HepG2 (cell line): Measurements from ENCODE around the gene POLR1D. TPM values are rescaled to one million over a fixed set of nuclear protein-coding genes. Genes with fewer than 3 reads are reported as not detected.

ENCODE experiments used
- ATAC-seq: fragments of 200-7000 bp; cut with Tn5 transposase; 3 replicates; pipeline ENCODE4 v1.9.1; 2020; ENCODE audit warnings: mild to moderate bottlenecking, moderate library complexity
- BruUV-seq: library from RNA; stranded (reverse); fragments of 400-500 nt; replicated peaks from 2 replicates; lab custom pipeline; 2021; lab: Mats Ljungman, UMichigan
- CTCF ChIA-PET: fragments of 300-600 bp; formaldehyde crosslinking; extraction: SDS; loops from one replicate; lab custom pipeline; 2021; ENCODE audit warnings: low total read pairs, inconsistent platforms, low intra/inter-chr PET ratio; lab: Yijun Ruan, JAX
- POLR2A ChIA-PET: fragments of 350-600 bp; sonication (Branson Sonifier 250); formaldehyde crosslinking; loops from one replicate; lab custom pipeline; 2020; ENCODE audit warnings: antibody characterized with exemption, inconsistent platforms; lab: Yijun Ruan, JAX
- DNase-seq: peaks from one replicate; pipeline ENCODE4 v3.0.0-alpha.2; 2015; ENCODE audit warnings: low spot score
- FAIRE-seq: peaks from 3 replicates; lab custom pipeline; 2011; peaks lifted over from hg19 to GRCh38; lab: Jason Lieb, UNC
- H2AFZ ChIP-seq: one replicate; pipeline ENCODE4 v1.6.1; 2011; ENCODE audit warnings: low read length, inconsistent platforms
- H3K27ac ChIP-seq: fragments of 300-600 bp; 3 replicates; pipeline ENCODE4 v1.8.0; 2011; ENCODE audit warnings: mixed run types, mild to moderate bottlenecking, mixed read lengths, low read length, inconsistent platforms; ENCODE audit not compliant: insufficient read depth; ENCODE audit errors: extremely low read length
- H3K27me3 ChIP-seq, 2 experiments: fragments of 200-600 bp in 1 of 2; 2 replicates in 1 of 2; 3 replicates in 1 of 2; pipeline versions ENCODE4 v1.6.0 to v1.8.0; 2011; ENCODE audit warnings: low read length in 2 of 2, mild to moderate bottlenecking in 2 of 2, moderate library complexity in 2 of 2, inconsistent platforms in 1 of 2; ENCODE audit not compliant: insufficient read depth in 2 of 2, control insufficient read depth in 1 of 2
- H3K36me3 ChIP-seq, 2 experiments: fragments of 200-600 bp in 1 of 2; replicated peaks in 1 of 2; 2 replicates in 1 of 2; 3 replicates in 1 of 2; pipeline versions ENCODE4 v1.5.1 to v1.8.0; 2011; ENCODE audit warnings: low read length in 2 of 2, inconsistent platforms in 1 of 2; ENCODE audit not compliant: insufficient read depth in 2 of 2, control insufficient read depth in 1 of 2
- H3K4me1 ChIP-seq: 2 replicates; pipeline ENCODE4 v1.5.1; 2012; ENCODE audit warnings: low read length, inconsistent platforms; ENCODE audit not compliant: insufficient read depth
- H3K4me2 ChIP-seq: 2 replicates; pipeline ENCODE4 v1.6.0; 2011; ENCODE audit warnings: low read depth, low read length, inconsistent platforms
- H3K4me3 ChIP-seq, 3 experiments: fragments of 200-600 bp in 1 of 3; sonication (generic), shearing (Covaris generic) in 1 of 3; replicated peaks in 1 of 3; 2 replicates each; pipeline ENCODE4 v1.5.1; 2011 to 2016; ENCODE audit warnings: low read length in 3 of 3, inconsistent platforms in 2 of 3, low read depth in 2 of 3, mild to moderate bottlenecking in 2 of 3, control low read depth in 1 of 3, mixed read lengths in 1 of 3; ENCODE audit not compliant: insufficient read depth in 1 of 3
- H3K79me2 ChIP-seq: one replicate; pipeline ENCODE4 v1.6.1; 2011; ENCODE audit warnings: low read length, inconsistent platforms; ENCODE audit not compliant: insufficient read depth
- H3K9ac ChIP-seq: 2 replicates; pipeline ENCODE4 v1.6.0; 2011; ENCODE audit warnings: mild to moderate bottlenecking, low read depth, low read length, inconsistent platforms; ENCODE audit not compliant: insufficient read depth
- H3K9me3 ChIP-seq: 2 replicates; pipeline ENCODE4 v1.5.1; 2012; ENCODE audit warnings: mild to moderate bottlenecking, low read length
- H4K20me1 ChIP-seq: 2 replicates; pipeline ENCODE4 v1.6.0; 2011; ENCODE audit warnings: inconsistent platforms, mild to moderate bottlenecking, low read length, moderate library complexity; ENCODE audit not compliant: insufficient read depth
- CEBPG ChIP-seq: IDR thresholded peaks from 2 replicates; pipeline ENCODE4 v1.6.1; 2016
- FOXP1 ChIP-seq, 2 experiments: fragments of 450-650 bp in 1 of 2; IDR thresholded peaks; 2 replicates each; pipeline ENCODE4 v1.6.1; 2017 to 2018; ENCODE audit warnings: antibody characterized with exemption in 1 of 2
- HDAC2 ChIP-seq: sonication (generic); formaldehyde crosslinking; IDR thresholded peaks from 2 replicates; pipeline ENCODE4 v1.4.0; 2020; ENCODE audit warnings: missing genetic modification reagents
- NCOA5 ChIP-seq: sonication (generic); formaldehyde crosslinking; IDR thresholded peaks from 2 replicates; pipeline ENCODE4 v1.4.0; 2020; ENCODE audit warnings: missing genetic modification reagents
- NCOR1 ChIP-seq: fragments of 200-600 bp; sonication (generic); IDR thresholded peaks from 2 replicates; pipeline ENCODE4 v1.7.0; 2017; ENCODE audit warnings: antibody characterized with exemption, low read length, borderline replicate concordance
- RAD21 ChIP-seq: fragments of 450-650 bp; formaldehyde crosslinking; IDR thresholded peaks from 2 replicates; pipeline ENCODE4 v1.5.0; 2020; ENCODE audit warnings: mild to moderate bottlenecking
- SCMH1 ChIP-seq: sonication (generic); formaldehyde crosslinking; IDR thresholded peaks from 2 replicates; pipeline ENCODE4 v1.9.0; 2021; ENCODE audit warnings: missing genetic modification reagents, mild to moderate bottlenecking, borderline replicate concordance
- SOX13 ChIP-seq, 3 experiments: fragments of 450-650 bp in 1 of 3; sonication (generic) in 1 of 3; formaldehyde crosslinking in 1 of 3; IDR thresholded peaks in 2 of 3; conservative IDR thresholded peaks in 1 of 3; 2 replicates each; pipeline versions ENCODE4 v1.5.0 to v1.6.1; 2016 to 2020; ENCODE audit warnings: antibody characterized with exemption in 1 of 3, mild to moderate bottlenecking in 1 of 3, missing compliant biosample characterization in 1 of 3, missing genetic modification reagents in 1 of 3, moderate library complexity in 1 of 3
- ZBTB10 ChIP-seq: sonication (generic); formaldehyde crosslinking; IDR thresholded peaks from 2 replicates; pipeline ENCODE4 v1.4.0; 2020; ENCODE audit warnings: missing genetic modification reagents, borderline replicate concordance
- ZNF296 ChIP-seq: sonication (generic); formaldehyde crosslinking; conservative IDR thresholded peaks from 2 replicates; pipeline ENCODE4 v1.5.0; 2020; ENCODE audit warnings: mild to moderate bottlenecking, missing genetic modification reagents
- ZNF546 ChIP-seq: sonication (generic); formaldehyde crosslinking; conservative IDR thresholded peaks from 2 replicates; pipeline ENCODE4 v1.8.1; 2023; ENCODE audit warnings: mild to moderate bottlenecking, missing genetic modification reagents
- WGBS: methylation state at CpG from one replicate; pipeline ENCODE4 v1.1.6; 2017; ENCODE audit warnings: low lambda C conversion rate; 5-methylcytosine and 5-hydroxymethylcytosine counted together
- in situ Hi-C: cut with HindIII; loops from 2 replicates; pipeline ENCODE4 v1.10.0; 2017; ENCODE audit warnings: low pct_unique_long_range_greater_than_20kb; ENCODE audit not compliant: extremely low pct_ligation_motif_present
- intact Hi-C: fragments of 100-400 bp; cut with micrococcal nuclease; formaldehyde crosslinking; loops from one replicate; pipeline ENCODE4 v1.10.0; 2022; ENCODE audit not compliant: unreplicated experiment
- polyA plus RNA-seq, 8 experiments: library from polyadenylated mRNA; depleted of rRNA in 3 of 8; stranded (reverse) in 7 of 8; unstranded in 1 of 8; fragments of >200 nt; fragmentation: Illumina TruSeq in 4 of 8; extraction: Trizol in 4 of 8; gene quantifications; 2 replicates each; pipeline versions ENCODE4 v1.2.1 to v1.2.3, GENCODE V29; 2011 to 2016; ENCODE audit warnings: low read depth in 4 of 8, missing spikeins in 1 of 8, mixed read lengths in 1 of 8; ENCODE audit not compliant: insufficient read depth in 1 of 8
- total RNA-seq, 5 experiments: library from RNA; depleted of rRNA; stranded (reverse); fragments of >200 nt; fragmentation: Illumina TruSeq; extraction: Trizol; gene quantifications; 2 replicates each; pipeline ENCODE4 v1.2.3, GENCODE V29; 2016; ENCODE audit warnings: low read depth in 1 of 5
- TF ChIP-seq, protein P1 (sequence below), 2 experiments: sonication (generic) in 1 of 2; formaldehyde crosslinking in 1 of 2; IDR thresholded peaks; 2 replicates each; pipeline versions ENCODE4 v1.6.1 to v1.9.0; 2014 to 2022; ENCODE audit warnings: antibody characterized with exemption in 1 of 2, borderline replicate concordance in 1 of 2, inconsistent platforms in 1 of 2, low read depth in 1 of 2, missing genetic modification reagents in 1 of 2

The POLR1D gene
- total and polyA plus RNA-seq, 2 of the 13 experiments (the other 11 are each of a cell fraction or from before 2014, with no cell fraction given), result 183 to 490 TPM

- TF ChIP-seq RAD21 (CRISPR knock-in tag) (no peak), NCOA5 (CRISPR knock-in tag) (no peak), SCMH1 (CRISPR knock-in tag) (no peak), ZNF296 (no peak)
- TF ChIP-seq, protein P1, sequence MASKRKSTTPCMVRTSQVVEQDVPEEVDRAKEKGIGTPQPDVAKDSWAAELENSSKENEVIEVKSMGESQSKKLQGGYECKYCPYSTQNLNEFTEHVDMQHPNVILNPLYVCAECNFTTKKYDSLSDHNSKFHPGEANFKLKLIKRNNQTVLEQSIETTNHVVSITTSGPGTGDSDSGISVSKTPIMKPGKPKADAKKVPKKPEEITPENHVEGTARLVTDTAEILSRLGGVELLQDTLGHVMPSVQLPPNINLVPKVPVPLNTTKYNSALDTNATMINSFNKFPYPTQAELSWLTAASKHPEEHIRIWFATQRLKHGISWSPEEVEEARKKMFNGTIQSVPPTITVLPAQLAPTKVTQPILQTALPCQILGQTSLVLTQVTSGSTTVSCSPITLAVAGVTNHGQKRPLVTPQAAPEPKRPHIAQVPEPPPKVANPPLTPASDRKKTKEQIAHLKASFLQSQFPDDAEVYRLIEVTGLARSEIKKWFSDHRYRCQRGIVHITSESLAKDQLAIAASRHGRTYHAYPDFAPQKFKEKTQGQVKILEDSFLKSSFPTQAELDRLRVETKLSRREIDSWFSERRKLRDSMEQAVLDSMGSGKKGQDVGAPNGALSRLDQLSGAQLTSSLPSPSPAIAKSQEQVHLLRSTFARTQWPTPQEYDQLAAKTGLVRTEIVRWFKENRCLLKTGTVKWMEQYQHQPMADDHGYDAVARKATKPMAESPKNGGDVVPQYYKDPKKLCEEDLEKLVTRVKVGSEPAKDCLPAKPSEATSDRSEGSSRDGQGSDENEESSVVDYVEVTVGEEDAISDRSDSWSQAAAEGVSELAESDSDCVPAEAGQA (IDR thresholded peaks at IDR 0.05; ENCODE audit: low read depth), result no peak
- TF ChIP-seq, protein P1 (CRISPR knock-in tag; IDR thresholded peaks at IDR 0.05; ENCODE audit: borderline replicate concordance), result no peak
These were observed 32.4 kb downstream of the POLR1D start (continued) for GRCh38 chr13:27654059-27654458.

- Histone ChIP-seq H3K27me3 (no peaks in the 10 kb centered on the region), H4K20me1 (no peaks in the 10 kb centered on the region), H3K27ac (no peak overlapping the region), H2AFZ (no peak overlapping the region), H3K36me3 (peaks cover 5 to 12% of the 10 kb centered on the region in 2 experiments), H3K4me1 (peaks cover 22% of the 10 kb centered on the region), H3K4me3 (no peak overlapping the region), H3K9ac (no peak overlapping the region), H3K79me2 (no peaks in the 10 kb centered on the region), H3K9me3 (peaks cover 7% of the 10 kb centered on the region), H3K4me2 (no peak overlapping the region)
- ChIA-PET POLR2A (no interaction called here), CTCF (no interaction called here)
- no peak for FAIRE-seq
- no TSS peak for BruUV-seq
- 38% methylated on average over 1 of the region's 1 CpG for WGBS
- intact Hi-C loops (no loop called here), in situ Hi-C loops (no loop called here)
- peak; percentile 72 for ATAC-seq
- peak; percentile 53 for DNase-seq
- TF ChIP-seq CEBPG (CRISPR knock-in tag), result peak; percentile 38
- no peak for TF ChIP-seq SOX13 (IDR thresholded peaks at IDR 0.05)
- peak in 1 of 2 experiments; percentile 59; a peak in 1 of 4 replicates for TF ChIP-seq SOX13 (CRISPR knock-in tag; conservative IDR thresholded peaks at IDR 0.05 in 1 of 2, IDR thresholded peaks at IDR 0.05 in 1 of 2)
- no peak for TF ChIP-seq ZBTB10 (CRISPR knock-in tag)
- 0 out of 2 replicates have a peak, but pooled peaks have one; percentile 18 for TF ChIP-seq HDAC2 (CRISPR knock-in tag)
- no peak for TF ChIP-seq FOXP1 (IDR thresholded peaks at IDR 0.05)
- peak; percentile 26; the same call in 1 of the 2 replicates for TF ChIP-seq FOXP1 (CRISPR knock-in tag; IDR thresholded peaks at IDR 0.05)
- no peak for TF ChIP-seq ZNF546 (CRISPR knock-in tag)
- TF ChIP-seq NCOR1, result peak; percentile 37; the same call in 1 of the 2 replicates
These were observed 33.1 kb downstream of the POLR1D start for GRCh38 chr13:27654816-27655215.
